ENCODE measurements around the gene ITFG2.

GRCh38 chr12:2793561-2793960 lies 18.9 kb upstream of the ITFG2 start:
- no peak for TF ChIP-seq EZH2phosphoT487 (IDR thresholded peaks at IDR 0.05; ENCODE audit: unreplicated experiment)
- TF ChIP-seq, protein P1, sequence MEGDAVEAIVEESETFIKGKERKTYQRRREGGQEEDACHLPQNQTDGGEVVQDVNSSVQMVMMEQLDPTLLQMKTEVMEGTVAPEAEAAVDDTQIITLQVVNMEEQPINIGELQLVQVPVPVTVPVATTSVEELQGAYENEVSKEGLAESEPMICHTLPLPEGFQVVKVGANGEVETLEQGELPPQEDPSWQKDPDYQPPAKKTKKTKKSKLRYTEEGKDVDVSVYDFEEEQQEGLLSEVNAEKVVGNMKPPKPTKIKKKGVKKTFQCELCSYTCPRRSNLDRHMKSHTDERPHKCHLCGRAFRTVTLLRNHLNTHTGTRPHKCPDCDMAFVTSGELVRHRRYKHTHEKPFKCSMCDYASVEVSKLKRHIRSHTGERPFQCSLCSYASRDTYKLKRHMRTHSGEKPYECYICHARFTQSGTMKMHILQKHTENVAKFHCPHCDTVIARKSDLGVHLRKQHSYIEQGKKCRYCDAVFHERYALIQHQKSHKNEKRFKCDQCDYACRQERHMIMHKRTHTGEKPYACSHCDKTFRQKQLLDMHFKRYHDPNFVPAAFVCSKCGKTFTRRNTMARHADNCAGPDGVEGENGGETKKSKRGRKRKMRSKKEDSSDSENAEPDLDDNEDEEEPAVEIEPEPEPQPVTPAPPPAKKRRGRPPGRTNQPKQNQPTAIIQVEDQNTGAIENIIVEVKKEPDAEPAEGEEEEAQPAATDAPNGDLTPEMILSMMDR (conservative IDR thresholded peaks at IDR 0.05; ENCODE audit: low read depth in 2 of 2), result no peak

Data from GM23338 (cell line).